Fibroblast of lung (primary cell): ENCODE results near the gene TMEM169.

ENCODE experiments used
- EZH2 ChIP-seq: IDR thresholded peaks from 2 replicates; pipeline ENCODE4 v1.5.1; 2012; ENCODE audit warnings: low read length, control low read depth, mild to moderate bottlenecking; ENCODE audit errors: missing control alignments
- TF ChIP-seq, protein P1 (sequence below), 2 donors: IDR thresholded peaks in 1 of 2; conservative IDR thresholded peaks in 1 of 2; 1 replicate in 1 of 2; 2 replicates in 1 of 2; pipeline ENCODE4 v1.5.1; 2011 to 2012; ENCODE audit warnings: low read length in 2 of 2, control low read depth in 1 of 2, inconsistent platforms in 1 of 2, low read depth in 1 of 2, mild to moderate bottlenecking in 1 of 2

DNA sequence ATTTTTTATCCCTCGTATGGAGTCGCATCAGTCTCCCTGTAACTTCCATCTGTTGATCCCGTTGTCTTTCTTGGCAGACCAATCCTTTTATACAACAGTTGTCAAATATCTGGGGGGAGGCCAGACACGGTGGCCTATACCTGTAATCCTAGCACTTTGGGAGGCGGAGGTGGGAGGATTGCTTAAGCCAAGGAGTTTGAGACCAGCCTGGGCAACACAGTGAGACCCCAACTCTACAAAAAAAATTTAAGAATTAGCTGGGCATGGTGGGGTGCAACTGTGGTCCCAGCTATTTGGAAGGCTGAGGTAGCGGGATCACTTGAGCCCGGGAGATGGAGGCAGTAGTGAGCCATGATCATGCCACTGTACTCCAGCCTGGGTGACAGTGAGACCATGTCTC is 29.4 kb downstream of the TMEM169 start:
- TF ChIP-seq, protein P1, sequence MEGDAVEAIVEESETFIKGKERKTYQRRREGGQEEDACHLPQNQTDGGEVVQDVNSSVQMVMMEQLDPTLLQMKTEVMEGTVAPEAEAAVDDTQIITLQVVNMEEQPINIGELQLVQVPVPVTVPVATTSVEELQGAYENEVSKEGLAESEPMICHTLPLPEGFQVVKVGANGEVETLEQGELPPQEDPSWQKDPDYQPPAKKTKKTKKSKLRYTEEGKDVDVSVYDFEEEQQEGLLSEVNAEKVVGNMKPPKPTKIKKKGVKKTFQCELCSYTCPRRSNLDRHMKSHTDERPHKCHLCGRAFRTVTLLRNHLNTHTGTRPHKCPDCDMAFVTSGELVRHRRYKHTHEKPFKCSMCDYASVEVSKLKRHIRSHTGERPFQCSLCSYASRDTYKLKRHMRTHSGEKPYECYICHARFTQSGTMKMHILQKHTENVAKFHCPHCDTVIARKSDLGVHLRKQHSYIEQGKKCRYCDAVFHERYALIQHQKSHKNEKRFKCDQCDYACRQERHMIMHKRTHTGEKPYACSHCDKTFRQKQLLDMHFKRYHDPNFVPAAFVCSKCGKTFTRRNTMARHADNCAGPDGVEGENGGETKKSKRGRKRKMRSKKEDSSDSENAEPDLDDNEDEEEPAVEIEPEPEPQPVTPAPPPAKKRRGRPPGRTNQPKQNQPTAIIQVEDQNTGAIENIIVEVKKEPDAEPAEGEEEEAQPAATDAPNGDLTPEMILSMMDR (conservative IDR thresholded peaks at IDR 0.05 in 1 of 2, IDR thresholded peaks at IDR 0.05 in 1 of 2; ENCODE audit: low read depth in 1 of 2, low read length in 2 of 2): no peak
- TF ChIP-seq EZH2: no peak
